ENCODE measurements around the gene PLPP4. TPM values are rescaled to one million over a fixed set of nuclear protein-coding genes. Genes with fewer than 3 reads are reported as not detected.

Gene PLPP4
- polyA plus RNA-seq, 1 experiment, result 35.4 TPM

GRCh38 chr10:120466006-120466405, 9.0 kb downstream of the PLPP4 start:
- Histone ChIP-seq H3K27me3 (ENCODE audit: control insufficient read depth, insufficient read depth, low read length) (no peaks in the 10 kb centered on the region), H3K36me3 (ENCODE audit: control insufficient read depth, insufficient read depth, low read length) (no peaks in the 10 kb centered on the region), H3K4me3 (ENCODE audit: low read depth, low read length) (no peak overlapping the region)
- no peak for TF ChIP-seq CTCF (IDR thresholded peaks at IDR 0.05; ENCODE audit: insufficient read depth, low read depth, low read length)
- CTCF ChIA-PET, result no interaction called here
- DNase-seq (ENCODE audit: low read depth), result no peak
- POLR2A ChIA-PET, result no interaction called here

- CTCF ChIA-PET, result no interaction called here
- no peaks in the 10 kb centered on the region for H3K36me3 ChIP-seq (ENCODE audit: control insufficient read depth, insufficient read depth, low read length)
- TF ChIP-seq CTCF (IDR thresholded peaks at IDR 0.05; ENCODE audit: insufficient read depth, low read depth, low read length), result no peak
- DNase-seq (ENCODE audit: low read depth), result no peak
- POLR2A ChIA-PET, result no interaction called here
- no peak overlapping the region for H3K4me3 ChIP-seq (ENCODE audit: low read depth, low read length)
- H3K27me3 ChIP-seq (ENCODE audit: control insufficient read depth, insufficient read depth, low read length), result no peaks in the 10 kb centered on the region
These were observed 16.6 kb downstream of the PLPP4 start for GRCh38 chr10:120473593-120473992.

GRCh38 chr10:120474956-120475355, 17.9 kb downstream of the PLPP4 start:
- POLR2A ChIA-PET, result no interaction called here
- DNase-seq (ENCODE audit: low read depth), result no peak

GRCh38 chr10:120475844-120476791, 19.1 kb downstream of the PLPP4 start:
- no peak for TF ChIP-seq CTCF (IDR thresholded peaks at IDR 0.05; ENCODE audit: insufficient read depth, low read depth, low read length)
- CTCF ChIA-PET, result interaction anchor here (0.7 kb wide), 1 partner anchor 9 kb away, joined by 3 read pairs; no protein-coding TSS in a partner anchor
- Histone ChIP-seq H3K27me3 (ENCODE audit: control insufficient read depth, insufficient read depth, low read length) (no peaks in the 10 kb centered on the region), H3K36me3 (ENCODE audit: control insufficient read depth, insufficient read depth, low read length) (no peaks in the 10 kb centered on the region), H3K4me3 (ENCODE audit: low read depth, low read length) (no peak overlapping the region)
- POLR2A ChIA-PET, result interaction anchor here (0.6 kb wide), 2 partner anchors 94 to 1854 kb away, joined by 5 to 6 read pairs; no protein-coding TSS in a partner anchor
- DNase-seq (ENCODE audit: low read depth), result no peak

More at GRCh38 chr10:120474956-120475355, 17.9 kb downstream of the PLPP4 start:
- no peak for TF ChIP-seq CTCF (IDR thresholded peaks at IDR 0.05; ENCODE audit: insufficient read depth, low read depth, low read length)
- CTCF ChIA-PET, result interaction anchor here (0.6 to 0.7 kb wide), 3 partner anchors 16 to 104 kb away, joined by 3 to 4 read pairs (median 3); no protein-coding TSS in a partner anchor
- Histone ChIP-seq H3K27me3 (ENCODE audit: control insufficient read depth, insufficient read depth, low read length) (no peaks in the 10 kb centered on the region), H3K4me3 (ENCODE audit: low read depth, low read length) (no peak overlapping the region), H3K36me3 (ENCODE audit: control insufficient read depth, insufficient read depth, low read length) (no peaks in the 10 kb centered on the region)

- Histone ChIP-seq H3K27me3 (ENCODE audit: control insufficient read depth, insufficient read depth, low read length) (no peaks in the 10 kb centered on the region), H3K4me3 (ENCODE audit: low read depth, low read length) (no peak overlapping the region), H3K36me3 (ENCODE audit: control insufficient read depth, insufficient read depth, low read length) (no peaks in the 10 kb centered on the region)
- TF ChIP-seq CTCF (IDR thresholded peaks at IDR 0.05; ENCODE audit: insufficient read depth, low read depth, low read length), result no peak
- ChIA-PET CTCF (no interaction called here), POLR2A (interaction anchor here (0.6 kb wide), 2 partner anchors 95 to 1853 kb away, joined by 5 to 6 read pairs; no protein-coding TSS in a partner anchor)
- DNase-seq (ENCODE audit: low read depth), result peak; percentile 73
These were observed 20.2 kb downstream of the PLPP4 start for GRCh38 chr10:120477021-120477742.

Measured in BJ (cell line).